HUES64 (cell line): ENCODE measurements around the gene ADGRF3.
"Not testable (repeated sequence)": the region's sequence is repeated elsewhere in the genome, so short reads cannot be mapped to it uniquely, and the experiment has no call there.

Experiments used
- H3K27ac ChIP-seq: 2 replicates; pipeline ENCODE4 v1.7.0; 2013; ENCODE audit warnings: low read depth, low read length, inconsistent platforms
- H3K27me3 ChIP-seq: 2 replicates; pipeline ENCODE4 v1.6.1; 2013; ENCODE audit warnings: mild to moderate bottlenecking, low read length; ENCODE audit not compliant: insufficient read depth
- H3K36me3 ChIP-seq: 2 replicates; pipeline ENCODE4 v1.6.1; 2013; ENCODE audit warnings: mild to moderate bottlenecking, low read length; ENCODE audit not compliant: insufficient read depth
- H3K4me1 ChIP-seq: 2 replicates; pipeline ENCODE4 v1.6.1; 2013; ENCODE audit warnings: mild to moderate bottlenecking, low read length, moderate library complexity; ENCODE audit not compliant: insufficient read depth
- H3K4me3 ChIP-seq: 2 replicates; pipeline ENCODE4 v1.5.1; 2013; ENCODE audit warnings: mild to moderate bottlenecking, low read length, moderate library complexity
- H3K9ac ChIP-seq: 2 replicates; pipeline ENCODE4 v1.6.1; 2013; ENCODE audit warnings: mild to moderate bottlenecking, low read depth, low read length
- H3K9me3 ChIP-seq: 2 replicates; pipeline ENCODE4 v1.6.1; 2013; ENCODE audit warnings: low read depth, low read length; ENCODE audit not compliant: insufficient read depth
- WGBS: fragments of 150-250, 120-280 bp; methylation state at CpG from one replicate; pipeline ENCODE4 v1.1.7; 2013; ENCODE audit warnings: missing lambda C conversion rate; 5-methylcytosine and 5-hydroxymethylcytosine counted together

The ADGRF3 gene

GRCh38 chr2:26349690-26350089 is 3.1 kb upstream of the ADGRF3 start:
- Histone ChIP-seq H3K4me1 (peaks cover 21% of the 10 kb centered on the region), H3K27me3 (no peaks in the 10 kb centered on the region), H3K4me3 (no peak overlapping the region), H3K27ac (no peak overlapping the region), H3K36me3 (peaks cover 12% of the 10 kb centered on the region; the same call in 1 of the 2 replicates), H3K9ac (no peak overlapping the region), H3K9me3 (no peaks in the 10 kb centered on the region)
- 97% methylated on average over 3 of the region's 3 CpGs for WGBS

DNA sequence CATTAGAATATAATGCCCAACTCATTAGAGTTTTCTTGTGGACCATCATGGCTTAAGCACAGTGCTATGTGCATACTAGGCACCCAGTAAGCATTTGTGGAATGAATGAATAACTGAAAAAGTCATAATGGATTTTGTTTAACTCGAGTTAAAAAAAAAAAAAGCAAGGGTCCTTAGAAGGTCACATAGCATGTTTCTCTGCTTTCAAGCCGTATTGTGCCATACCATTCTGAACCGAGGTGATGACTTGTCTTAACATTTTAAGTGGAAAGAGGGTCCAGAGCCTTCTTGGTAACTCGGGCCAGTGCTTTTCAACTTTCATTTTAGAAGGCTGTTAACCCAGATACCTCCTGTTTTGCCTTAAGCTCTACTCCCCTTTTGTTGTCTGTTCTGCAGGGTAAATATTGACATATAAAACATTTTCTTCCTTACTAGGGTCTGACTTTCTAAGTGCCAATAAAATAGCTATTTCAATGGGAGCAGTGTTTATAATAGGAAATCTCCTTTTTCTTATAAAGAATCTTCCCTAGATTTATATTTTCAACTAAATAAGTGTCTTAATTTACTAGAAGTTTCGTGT is 787 bp upstream of the ADGRF3 start:
- H3K4me1 ChIP-seq: peaks cover 25% of the 10 kb centered on the region
- H3K4me3 ChIP-seq: peak overlapping the region; percentile 87
- H3K36me3 ChIP-seq: peaks cover 9% of the 10 kb centered on the region; the same call in 1 of the 2 replicates
- peak overlapping the region; percentile 73; the same call in 1 of the 2 replicates for H3K9ac ChIP-seq
- 57% methylated on average over 4 of the region's 5 CpGs for WGBS
- no peaks in the 10 kb centered on the region for H3K27me3 ChIP-seq
- no peaks in the 10 kb centered on the region for H3K9me3 ChIP-seq
- H3K27ac ChIP-seq: no peak overlapping the region

DNA sequence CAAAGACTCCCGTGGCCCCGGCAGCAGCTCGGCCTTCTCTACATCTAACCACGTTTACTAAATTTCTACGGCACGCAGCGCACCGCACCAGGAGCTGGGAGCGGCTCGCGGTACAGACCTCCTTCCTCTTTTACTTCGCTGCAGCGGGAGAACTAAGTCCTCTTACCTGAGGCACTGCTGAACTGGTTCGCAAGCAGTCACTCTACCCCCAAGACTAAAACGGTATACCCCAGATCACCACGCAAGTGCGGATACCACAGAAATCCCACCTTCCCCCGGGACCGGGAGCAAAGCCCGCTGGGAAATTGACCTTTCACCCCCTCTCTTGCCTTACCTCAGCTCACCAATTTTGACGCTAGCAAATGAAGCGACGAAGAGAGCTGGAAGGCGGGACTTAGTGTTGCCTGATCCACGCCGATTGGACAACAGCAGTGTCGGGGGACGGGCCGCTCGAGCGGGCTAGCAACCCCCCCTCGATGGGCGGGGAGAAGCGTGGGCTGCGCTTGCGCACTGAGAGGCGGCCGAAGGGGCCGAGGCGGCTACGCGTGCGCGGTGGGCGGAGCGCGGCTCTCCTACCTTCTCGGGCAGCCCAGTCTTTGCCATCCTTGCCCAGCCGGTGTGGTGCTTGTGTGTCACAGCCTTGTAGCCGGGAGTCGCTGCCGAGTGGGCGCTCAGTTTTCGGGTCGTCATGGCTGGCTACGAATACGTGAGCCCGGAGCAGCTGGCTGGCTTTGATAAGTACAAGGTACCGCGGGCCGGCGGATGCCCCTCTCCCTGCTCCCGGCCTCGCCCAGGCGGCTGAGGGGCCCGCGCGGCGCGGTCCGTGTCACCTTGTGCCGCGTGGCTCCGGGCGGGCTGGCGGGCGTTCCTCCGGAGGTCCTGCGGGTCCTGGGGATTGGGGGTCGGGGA is 790 bp downstream of the ADGRF3 start, which contains the start of gene SELENOI:
Gene SELENOI (plus strand): TSS at position 599 of the 909 bp plus-strand sequence. CDS start 90 bp downstream, at position 689.
- H3K27me3 ChIP-seq: no peaks in the 10 kb centered on the region
- no peaks in the 10 kb centered on the region for H3K9me3 ChIP-seq
- H3K4me3 ChIP-seq: peak within 1 kb of the TSS; percentile 87
- H3K27ac ChIP-seq: peak within 1 kb of the TSS; percentile 94
- peaks cover 26% of the 10 kb centered on the region for H3K4me1 ChIP-seq
- WGBS: under 1% methylated on average over 80 of the region's 80 CpGs
- H3K36me3 ChIP-seq: peaks cover 9% of the 10 kb centered on the region; the same call in 1 of the 2 replicates
- H3K9ac ChIP-seq: peak within 1 kb of the TSS; percentile 91

GRCh38 chr2:26345283-26345544 is 1.4 kb downstream of the ADGRF3 start:
- Histone ChIP-seq H3K9ac (peak overlapping the region; percentile 91), H3K4me3 (peak overlapping the region; percentile 87), H3K27ac (peak overlapping the region; percentile 94), H3K27me3 (no peaks in the 10 kb centered on the region), H3K36me3 (peaks cover 5% of the 10 kb centered on the region; the same call in 1 of the 2 replicates), H3K4me1 (peaks cover 31% of the 10 kb centered on the region), H3K9me3 (no peaks in the 10 kb centered on the region)
- 1% methylated on average over 9 of the region's 9 CpGs for WGBS

DNA sequence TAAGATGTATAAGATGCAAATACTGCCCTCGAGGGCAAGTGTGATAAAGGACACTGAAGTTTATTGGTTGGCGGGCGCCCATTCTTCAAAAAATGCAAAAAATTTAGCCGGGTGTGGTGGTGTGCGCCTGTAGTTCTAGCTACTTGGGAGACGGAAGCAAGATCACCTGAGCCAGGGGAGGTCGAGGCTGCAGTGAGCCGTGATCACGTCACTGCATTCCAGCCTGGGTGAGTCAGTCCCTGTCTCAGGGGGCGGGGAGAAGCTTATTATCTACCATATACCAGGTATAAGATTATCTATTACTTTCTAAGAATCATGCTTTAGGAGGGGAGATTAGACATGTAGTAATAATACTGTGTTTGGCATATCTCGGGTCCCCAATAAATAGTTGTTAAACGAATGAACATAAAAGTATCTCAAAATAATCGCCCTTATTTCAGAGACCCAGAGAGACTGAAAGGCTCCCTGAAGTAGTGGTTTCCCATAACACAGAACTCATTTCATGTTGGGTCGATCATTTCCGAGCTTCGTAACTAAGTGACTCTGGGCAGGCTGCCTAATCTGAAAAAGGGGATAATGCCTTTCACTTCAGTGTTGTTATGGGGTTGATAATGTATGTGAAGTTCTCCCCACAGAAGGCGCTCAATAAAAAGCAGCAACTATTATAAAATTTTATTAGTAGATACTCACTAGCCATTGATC is 1.9 kb downstream of the ADGRF3 start:
- Histone ChIP-seq H3K4me3 (peak overlapping the region; percentile 87), H3K9ac (peak overlapping the region; percentile 91), H3K9me3 (no peaks in the 10 kb centered on the region), H3K27ac (peak overlapping the region; percentile 94), H3K27me3 (no peaks in the 10 kb centered on the region), H3K36me3 (peaks cover 4% of the 10 kb centered on the region; the same call in 1 of the 2 replicates), H3K4me1 (peaks cover 36% of the 10 kb centered on the region)
- WGBS: 54% methylated on average over 15 of the region's 17 CpGs

DNA sequence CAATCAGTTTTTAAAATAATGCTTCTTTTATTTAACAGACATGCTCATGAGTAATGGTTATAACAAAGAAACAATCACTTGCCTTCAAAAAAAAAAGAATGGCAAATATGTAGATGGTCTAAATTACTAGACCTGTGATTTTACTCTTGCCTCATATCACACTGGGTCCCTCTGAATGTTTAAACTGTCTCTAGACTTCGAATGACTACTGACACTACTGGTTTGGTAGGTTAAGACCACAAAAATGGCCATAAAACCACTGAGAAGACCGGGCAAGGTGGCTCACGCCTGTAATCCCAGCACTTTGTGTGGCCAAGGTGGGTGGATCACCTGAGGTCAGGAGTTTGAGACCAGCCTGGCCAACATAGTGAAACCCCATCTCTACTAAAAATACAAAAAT is 5.8 kb downstream of the ADGRF3 start:
- H3K9me3 ChIP-seq: no peaks in the 10 kb centered on the region
- WGBS: 96% methylated on average over 3 of the region's 3 CpGs
- peak overlapping the region; percentile 77; the same call in 1 of the 2 replicates for H3K27ac ChIP-seq
- no peaks in the 10 kb centered on the region for H3K36me3 ChIP-seq
- H3K27me3 ChIP-seq: no peaks in the 10 kb centered on the region
- peaks cover 24% of the 10 kb centered on the region for H3K4me1 ChIP-seq
- H3K4me3 ChIP-seq: no peak overlapping the region
- no peak overlapping the region for H3K9ac ChIP-seq

DNA sequence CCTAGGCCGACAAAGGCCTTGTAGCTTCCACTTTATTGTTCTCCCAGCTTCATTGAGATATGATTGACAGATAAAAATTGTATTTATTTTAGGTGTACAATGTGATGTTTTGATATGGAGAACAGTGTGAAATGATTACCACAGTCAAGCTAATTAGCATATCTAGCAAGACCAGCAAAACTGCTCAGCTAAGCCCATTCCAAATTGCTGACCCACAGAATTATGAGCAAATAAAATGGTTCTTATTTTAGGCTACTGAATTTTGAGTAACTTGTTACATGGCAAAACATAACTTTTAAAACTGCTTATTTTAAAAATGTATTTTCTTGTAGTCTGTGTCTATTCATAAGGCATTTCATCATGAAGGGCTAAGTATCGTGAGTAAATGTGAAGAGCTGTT is 9.3 kb downstream of the ADGRF3 start:
- Histone ChIP-seq H3K4me1 (peaks cover 17% of the 10 kb centered on the region), H3K9me3 (no peaks in the 10 kb centered on the region), H3K27me3 (no peaks in the 10 kb centered on the region), H3K9ac (no peak overlapping the region), H3K36me3 (no peaks in the 10 kb centered on the region), H3K27ac (no peak overlapping the region), H3K4me3 (no peak overlapping the region)
- WGBS: 92% methylated on average over 2 of the region's 2 CpGs

DNA sequence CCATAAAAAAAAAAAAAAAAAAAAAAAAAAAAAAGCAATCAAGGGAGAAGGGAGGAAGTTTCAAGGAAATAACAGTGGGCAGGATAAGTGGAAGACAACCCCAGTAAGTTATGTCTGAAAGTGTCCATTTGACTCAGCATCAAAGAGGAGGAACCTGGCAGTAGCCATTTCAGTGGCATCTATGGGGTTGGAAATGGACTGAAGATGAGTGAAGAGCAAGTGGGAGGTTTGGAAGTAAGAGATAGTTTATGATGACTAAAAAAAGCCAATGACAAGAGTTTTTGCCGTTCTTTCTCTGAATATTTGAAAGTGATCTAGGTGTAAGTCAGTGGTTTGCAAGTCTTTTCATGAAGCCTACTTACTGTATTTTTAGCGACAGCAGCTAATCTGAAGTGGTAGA is 9.9 kb downstream of the ADGRF3 start:
- Histone ChIP-seq H3K4me3 (no peak overlapping the region), H3K27ac (no peak overlapping the region), H3K9ac (no peak overlapping the region), H3K36me3 (no peaks in the 10 kb centered on the region), H3K4me1 (peaks cover 17% of the 10 kb centered on the region), H3K9me3 (no peaks in the 10 kb centered on the region), H3K27me3 (no peaks in the 10 kb centered on the region)
- 94% methylated on average over 2 of the region's 2 CpGs for WGBS

- 91% methylated on average over 3 of the region's 3 CpGs for WGBS
- no peaks in the 10 kb centered on the region for H3K27me3 ChIP-seq
- no peaks in the 10 kb centered on the region for H3K9me3 ChIP-seq
- no peak overlapping the region for H3K27ac ChIP-seq
- no peaks in the 10 kb centered on the region for H3K36me3 ChIP-seq
- no peak overlapping the region for H3K9ac ChIP-seq
- no peak overlapping the region for H3K4me3 ChIP-seq
- H3K4me1 ChIP-seq: peaks cover 11% of the 10 kb centered on the region
These were observed 11.4 kb downstream of the ADGRF3 start for GRCh38 chr2:26335231-26335630.

DNA sequence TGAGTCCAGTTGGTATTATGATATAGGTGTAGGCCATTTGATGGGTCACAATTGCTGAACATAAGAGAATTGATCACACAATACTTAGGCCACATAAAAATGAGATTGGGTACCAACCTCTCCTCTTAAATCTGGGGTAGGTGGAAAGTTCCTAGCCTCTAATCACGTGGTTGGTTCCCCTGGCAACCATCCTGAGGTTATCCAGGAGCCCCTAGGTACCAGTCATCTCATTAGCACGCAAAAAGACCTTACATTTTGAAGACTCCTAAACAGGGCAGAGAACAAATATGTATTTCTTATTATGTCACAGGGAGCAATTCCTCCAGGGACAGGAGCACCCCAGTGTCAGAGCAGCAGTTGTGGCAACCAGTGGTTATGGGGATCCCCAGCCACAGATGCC is 13.3 kb downstream of the ADGRF3 start:
- H3K27ac ChIP-seq: no peak overlapping the region
- H3K27me3 ChIP-seq: no peaks in the 10 kb centered on the region
- H3K4me1 ChIP-seq: no peaks in the 10 kb centered on the region
- WGBS: 55% methylated on average over 2 of the region's 2 CpGs
- H3K4me3 ChIP-seq: no peak overlapping the region
- H3K9ac ChIP-seq: no peak overlapping the region
- H3K36me3 ChIP-seq: no peaks in the 10 kb centered on the region
- no peaks in the 10 kb centered on the region for H3K9me3 ChIP-seq

GRCh38 chr2:26331321-26331720 is 15.3 kb downstream of the ADGRF3 start:
- H3K36me3 ChIP-seq, H3K4me1 ChIP-seq, H3K27ac ChIP-seq, H3K4me3 ChIP-seq, H3K27me3 ChIP-seq, H3K9me3 ChIP-seq, H3K9ac ChIP-seq: not testable (repeated sequence)
- 95% methylated on average over 8 of the region's 8 CpGs for WGBS
